H1 (cell line): ENCODE results near the gene QRICH2. TPM values are rescaled to one million over a fixed set of nuclear protein-coding genes. Genes with fewer than 3 reads are reported as not detected.

Source experiments
- CTCF ChIA-PET: fragments of 300-600 bp; sonication (Branson Sonifier 250); formaldehyde crosslinking; loops from one replicate; lab custom pipeline; 2021; ENCODE audit not compliant: partially characterized antibody; lab: Charles Lee
- POLR2A ChIA-PET: fragments of 300-600 bp; sonication (Branson Sonifier 250); formaldehyde crosslinking; loops from one replicate; lab custom pipeline; 2021; ENCODE audit warnings: inconsistent platforms; ENCODE audit not compliant: partially characterized antibody; lab: Charles Lee
- DNase-seq, 2 experiments: peaks; one replicate each; pipeline versions ENCODE4 v3.0.0 to v3.0.0-alpha.2; 2010 to 2022; ENCODE audit warnings: low spot score in 2 of 2, low read depth in 1 of 2, mixed read lengths in 1 of 2
- FAIRE-seq: peaks from 2 replicates; lab custom pipeline; 2011; peaks lifted over from hg19 to GRCh38; lab: Jason Lieb, UNC
- H2AFZ ChIP-seq: 2 replicates; pipeline ENCODE4 v1.8.1; 2012; ENCODE audit warnings: low read length, inconsistent platforms
- H2AK5ac ChIP-seq: 2 replicates; pipeline ENCODE4 v1.6.1; 2013; ENCODE audit warnings: low read depth, low read length
- H2BK120ac ChIP-seq: replicated peaks from 2 replicates; pipeline ENCODE3; 2013; ENCODE audit warnings: low read depth, low read length, inconsistent platforms
- H2BK12ac ChIP-seq: 2 replicates; pipeline ENCODE4 v1.6.1; 2013; ENCODE audit warnings: low read depth, low read length
- H2BK15ac ChIP-seq: 2 replicates; pipeline ENCODE4 v1.6.1; 2013; ENCODE audit warnings: low read length
- H2BK20ac ChIP-seq: 2 replicates; pipeline ENCODE4 v1.6.1; 2013; ENCODE audit warnings: low read length
- H2BK5ac ChIP-seq: 2 replicates; pipeline ENCODE4 v1.6.1; 2013; ENCODE audit warnings: low read depth, low read length
- H3K14ac ChIP-seq: 2 replicates; pipeline ENCODE4 v1.6.1; 2013; ENCODE audit warnings: inconsistent platforms; ENCODE audit not compliant: insufficient read length
- H3K18ac ChIP-seq: 2 replicates; pipeline ENCODE4 v1.6.1; 2013; ENCODE audit warnings: low read length; ENCODE audit errors: extremely low read depth
- H3K23ac ChIP-seq: 2 replicates; pipeline ENCODE4 v1.6.1; 2013; ENCODE audit warnings: inconsistent platforms; ENCODE audit not compliant: insufficient read length
- H3K23me2 ChIP-seq: 2 replicates; pipeline ENCODE4 v1.6.1; 2013; ENCODE audit warnings: low read depth, low read length
- H3K27ac ChIP-seq: 2 replicates; pipeline ENCODE4 v1.6.1; 2011; ENCODE audit warnings: low read depth, low read length, inconsistent platforms
- H3K27me3 ChIP-seq, 4 experiments: replicated peaks in 1 of 4; 1 replicate in 1 of 4; 2 replicates in 3 of 4; pipeline versions ENCODE4 v1.6.1 to v1.8.1; 2011 to 2013; ENCODE audit warnings: low read length in 3 of 4, mild to moderate bottlenecking in 3 of 4, inconsistent platforms in 2 of 4, mixed read lengths in 2 of 4, moderate library complexity in 1 of 4; ENCODE audit not compliant: control insufficient read depth in 3 of 4, insufficient read depth in 3 of 4; ENCODE audit errors: extremely low read depth in 1 of 4
- H3K36me3 ChIP-seq, 4 experiments: 2 replicates each; pipeline versions ENCODE4 v1.6.1 to v1.8.1; 2011 to 2013; ENCODE audit warnings: mild to moderate bottlenecking in 4 of 4, low read length in 3 of 4, moderate library complexity in 2 of 4, control low read depth in 1 of 4, inconsistent platforms in 1 of 4; ENCODE audit not compliant: insufficient read depth in 4 of 4, control insufficient read depth in 2 of 4
- H3K4ac ChIP-seq: replicated peaks from 2 replicates; pipeline ENCODE3; 2013; ENCODE audit warnings: low read length, low read depth, mixed read lengths, inconsistent platforms; ENCODE audit not compliant: insufficient read length
- H3K4me1 ChIP-seq, 4 experiments: replicated peaks in 1 of 4; 1 replicate in 1 of 4; 2 replicates in 3 of 4; pipeline versions ENCODE4 v1.6.1 to v1.8.1; 2011 to 2013; ENCODE audit warnings: low read length in 3 of 4, inconsistent platforms in 2 of 4, mixed read lengths in 1 of 4; ENCODE audit not compliant: insufficient read depth in 4 of 4, control insufficient read depth in 3 of 4
- H3K4me2 ChIP-seq, 2 experiments: 2 replicates each; pipeline versions ENCODE4 v1.6.1 to v1.8.1; 2011 to 2013; ENCODE audit warnings: low read depth in 2 of 2, low read length in 2 of 2, control low read depth in 1 of 2, inconsistent platforms in 1 of 2, mild to moderate bottlenecking in 1 of 2; ENCODE audit not compliant: insufficient read depth in 1 of 2
- H3K4me3 ChIP-seq, 4 experiments: fragments of 200-600, 300-600 bp in 1 of 4; sonication (generic), shearing (Covaris generic), sonication (Bioruptor Twin) in 1 of 4; 2 replicates each; pipeline versions ENCODE4 v1.5.1 to v1.8.1; 2011 to 2016; ENCODE audit warnings: low read length in 4 of 4, low read depth in 3 of 4, control low read depth in 2 of 4, inconsistent platforms in 2 of 4, mild to moderate bottlenecking in 2 of 4, mixed read lengths in 1 of 4, moderate library complexity in 1 of 4; ENCODE audit not compliant: insufficient read depth in 2 of 4; ENCODE audit errors: extremely low read depth in 1 of 4
- H3K56ac ChIP-seq: replicated peaks from 2 replicates; pipeline ENCODE3; 2013; ENCODE audit warnings: low read depth, mild to moderate bottlenecking, mixed read lengths, low read length, inconsistent platforms; ENCODE audit not compliant: insufficient read length
- H3K79me1 ChIP-seq: 2 replicates; pipeline ENCODE4 v1.6.1; 2013; ENCODE audit warnings: low read depth, low read length, control low read depth
- H3K79me2 ChIP-seq, 2 experiments: 2 replicates each; pipeline versions ENCODE4 v1.6.1 to v1.8.1; 2012 to 2013; ENCODE audit warnings: low read length in 2 of 2, mild to moderate bottlenecking in 2 of 2, inconsistent platforms in 1 of 2; ENCODE audit not compliant: insufficient read depth in 2 of 2, control insufficient read depth in 1 of 2
- H3K9ac ChIP-seq, 4 experiments: replicated peaks in 1 of 4; 1 replicate in 1 of 4; 2 replicates in 3 of 4; pipeline versions ENCODE4 v1.6.1 to v1.8.1; 2011 to 2013; ENCODE audit warnings: low read depth in 3 of 4, low read length in 3 of 4, control low read depth in 2 of 4, mild to moderate bottlenecking in 2 of 4, moderate library complexity in 2 of 4, inconsistent platforms in 1 of 4; ENCODE audit errors: extremely low read depth in 1 of 4
- H3K9me3 ChIP-seq, 2 experiments: 2 replicates each; pipeline versions ENCODE4 v1.6.1 to v1.8.1; 2012 to 2013; ENCODE audit warnings: mild to moderate bottlenecking in 2 of 2, moderate library complexity in 2 of 2, control low read depth in 1 of 2, inconsistent platforms in 1 of 2, low read depth in 1 of 2, low read length in 1 of 2, mixed read lengths in 1 of 2; ENCODE audit not compliant: insufficient read depth in 2 of 2
- H4K20me1 ChIP-seq, 2 experiments: replicated peaks in 1 of 2; 2 replicates each; pipeline versions ENCODE3 to v1.8.1; 2011 to 2013; ENCODE audit warnings: inconsistent platforms in 2 of 2, low read length in 2 of 2, mild to moderate bottlenecking in 1 of 2; ENCODE audit not compliant: insufficient read depth in 2 of 2, control insufficient read depth in 1 of 2
- H4K5ac ChIP-seq: 2 replicates; pipeline ENCODE4 v1.6.1; 2013; ENCODE audit warnings: low read length, low read depth, mixed read lengths, inconsistent platforms; ENCODE audit not compliant: insufficient read length
- H4K8ac ChIP-seq: 2 replicates; pipeline ENCODE4 v1.8.0; 2013; ENCODE audit warnings: mild to moderate bottlenecking, moderate library complexity, low read length, inconsistent platforms; ENCODE audit not compliant: insufficient read depth; ENCODE audit errors: extremely low read depth
- H4K91ac ChIP-seq: replicated peaks from 2 replicates; pipeline ENCODE3; 2013; ENCODE audit warnings: low read length, mixed read lengths, inconsistent platforms; ENCODE audit not compliant: insufficient read length
- ASH2L ChIP-seq: fragments of 200-600, 300-600 bp; sonication (generic); IDR thresholded peaks from one replicate; pipeline ENCODE4 v1.7.1; 2017; ENCODE audit warnings: low read length
- BRCA1 ChIP-seq: IDR thresholded peaks from 2 replicates; pipeline ENCODE4 v1.6.1; 2012; ENCODE audit warnings: low read depth, low read length, improper control_type of control experiment
- CBX5 ChIP-seq: fragments of 300-800, 300-1000 bp; sonication (generic); IDR thresholded peaks from 2 replicates; pipeline ENCODE4 v1.7.1; 2016; ENCODE audit warnings: antibody characterized with exemption, low read length, low read depth
- EZH2 ChIP-seq: fragments of 200-600 bp; sonication (generic); IDR thresholded peaks from 2 replicates; pipeline ENCODE4 v1.7.1; 2012; ENCODE audit warnings: low read depth, mild to moderate bottlenecking, moderate library complexity, low read length, inconsistent platforms; ENCODE audit not compliant: severe bottlenecking
- JUND ChIP-seq: IDR thresholded peaks from 2 replicates; pipeline ENCODE4 v1.6.1; 2011; ENCODE audit warnings: mild to moderate bottlenecking, improper control_type of control experiment, low read length
- KDM4A ChIP-seq: IDR thresholded peaks from one replicate; pipeline ENCODE4 v1.7.1; 2012; ENCODE audit warnings: low read depth, mild to moderate bottlenecking, moderate library complexity, low read length, inconsistent platforms; ENCODE audit not compliant: severe bottlenecking
- PHF8 ChIP-seq: fragments of 200-600 bp; sonication (generic); conservative IDR thresholded peaks from 2 replicates; pipeline ENCODE4 v1.7.1; 2012; ENCODE audit warnings: low read depth, mild to moderate bottlenecking, inconsistent platforms, low read length, moderate library complexity
- POLR2A ChIP-seq, 2 experiments: IDR thresholded peaks; 1 replicate in 1 of 2; 2 replicates in 1 of 2; pipeline ENCODE4 v1.6.1; 2011; ENCODE audit warnings: low read depth in 2 of 2, low read length in 2 of 2, mild to moderate bottlenecking in 2 of 2; ENCODE audit errors: control extremely low read depth in 1 of 2
- POLR2AphosphoS5 ChIP-seq: IDR thresholded peaks from 2 replicates; pipeline ENCODE4 v1.6.1; 2011; ENCODE audit warnings: low read depth, low read length
- RFX5 ChIP-seq: IDR thresholded peaks from 2 replicates; pipeline ENCODE4 v1.6.1; 2011; ENCODE audit warnings: low read depth, low read length, improper control_type of control experiment, borderline replicate concordance
- RXRA ChIP-seq: IDR thresholded peaks from 2 replicates; pipeline ENCODE4 v1.6.1; 2011; ENCODE audit warnings: low read depth, mild to moderate bottlenecking, low read length, moderate library complexity; ENCODE audit not compliant: insufficient read depth
- YY1 ChIP-seq: IDR thresholded peaks from 2 replicates; pipeline ENCODE4 v1.6.1; 2011; ENCODE audit warnings: low read depth, mild to moderate bottlenecking, low read length
- WGBS, 2 experiments: shearing (Covaris generic) in 1 of 2; methylation state at CpG; one replicate each; pipeline versions ENCODE4 v1.1.6 to v1.1.7; 2013 to 2015; ENCODE audit warnings: low lambda C conversion rate in 2 of 2, mixed read lengths in 2 of 2, inconsistent platforms in 1 of 2, low coverage in 1 of 2, missing lambda C conversion rate in 1 of 2; ENCODE audit not compliant: insufficient replicate concordance in 2 of 2, insufficient coverage in 1 of 2, insufficient read length in 1 of 2; ENCODE audit errors: extremely low coverage in 1 of 2, missing lambda C conversion rate in 1 of 2; 5-methylcytosine and 5-hydroxymethylcytosine counted together
- polyA plus RNA-seq, 7 experiments: library from polyadenylated mRNA; depleted of rRNA in 3 of 7; stranded (reverse) in 5 of 7; unstranded in 2 of 7; fragments of >200 nt in 5 of 7; fragments of 200-250 nt in 2 of 7; gene quantifications; 1 replicate in 5 of 7; 2 replicates in 1 of 7; 4 replicates in 1 of 7; pipeline versions ENCODE4 v1.2.1 to v1.2.3, GENCODE V29; 2011 to 2013; ENCODE audit warnings: missing spikeins in 2 of 7, mixed read lengths in 2 of 7
- total RNA-seq: library from RNA; stranded (reverse); fragmentation: NEBNext Ultra II Directional; extraction: Animal tissue kit (Norgen Biotek cat#: 25700); gene quantifications from 2 replicates; pipeline ENCODE4 v1.2.1, GENCODE V29; 2021

The QRICH2 gene
- total and polyA plus RNA-seq, 2 of the 8 experiments (the other 6 are each of a cell fraction or from before 2014, with no cell fraction given) = 2.8 to 3.8 TPM

DNA sequence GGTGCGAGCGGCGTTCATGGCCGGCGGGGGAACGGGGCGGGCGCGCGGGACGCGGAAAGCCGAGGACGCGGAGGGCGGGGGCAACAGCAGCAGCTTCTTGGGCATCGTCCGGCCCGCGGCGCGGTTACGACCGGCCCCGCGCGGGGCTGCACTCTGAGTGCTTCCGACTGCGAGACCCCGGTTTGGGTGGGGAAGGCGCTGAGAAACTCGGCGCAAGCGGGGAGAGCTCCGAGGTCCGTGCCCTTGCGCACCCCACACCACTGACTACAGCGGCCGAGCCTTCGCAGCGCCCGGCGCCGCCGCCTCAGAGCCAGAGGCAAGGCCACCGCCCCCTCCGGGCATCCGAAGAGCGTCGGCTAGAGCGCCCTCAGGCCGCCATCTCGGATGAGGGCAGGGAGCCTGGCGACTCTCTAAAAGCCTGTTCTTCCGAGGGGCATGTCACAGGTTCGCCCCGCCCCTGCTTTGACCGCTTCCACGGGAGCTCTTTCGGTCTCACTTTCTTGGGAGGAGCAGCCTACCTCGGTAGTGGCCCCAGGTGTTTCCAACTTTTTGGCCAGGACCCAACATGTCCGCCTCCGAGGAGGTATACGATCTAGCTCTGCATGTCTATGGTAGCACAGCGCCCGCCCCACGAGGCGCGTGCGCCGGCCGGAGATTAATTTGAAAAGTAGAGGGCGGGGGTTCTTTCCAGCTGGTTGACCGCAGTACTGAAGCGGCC, 45.7 kb upstream of the QRICH2 start, which contains the start of gene PRPSAP1:
PRPSAP1 (minus strand) TSS at position 318 of the 718 bp plus-strand sequence; CDS start at position 105, 213 bp downstream.
- Histone ChIP-seq H2BK20ac (peak within 1 kb of the TSS; percentile 95; the same call in 1 of the 2 replicates), H3K23ac (no peak within 1 kb of the TSS), H3K4ac (peak within 1 kb of the TSS; percentile 91), H3K9ac (peak within 1 kb of the TSS; percentile 59 to 97 (median 90)), H3K36me3 (no peaks in the 10 kb centered on the region), H4K20me1 (peaks cover 0 to 4% of the 10 kb centered on the region in 2 experiments), H3K4me1 (peaks cover 0 to 6% (median 0%) of the 10 kb centered on the region in 4 experiments; a peak in 3 of 7 replicates), H2AFZ (peak within 1 kb of the TSS; percentile 100), H3K79me1 (peaks cover 4% of the 10 kb centered on the region; the same call in 1 of the 2 replicates), H4K5ac (peak within 1 kb of the TSS; percentile 99), H3K4me3 (peak within 1 kb of the TSS; percentile 67 to 87 (median 72)), H2BK15ac (peak within 1 kb of the TSS; percentile 92; the same call in 1 of the 2 replicates), H2BK5ac (peak within 1 kb of the TSS; percentile 100), H3K14ac (peak within 1 kb of the TSS; percentile 67), H3K23me2 (peaks cover 9% of the 10 kb centered on the region; the same call in 1 of the 2 replicates), H3K27ac (peak within 1 kb of the TSS; percentile 100), H3K18ac (peak within 1 kb of the TSS; percentile 100), H4K8ac (peak within 1 kb of the TSS; percentile 99), H2AK5ac (0 out of 2 replicates have a peak within 1 kb of the TSS, but pooled peaks have one; percentile 68), H3K27me3 (no peaks in the 10 kb centered on the region), H2BK120ac (peak within 1 kb of the TSS; percentile 99), H3K4me2 (peak within 1 kb of the TSS; percentile 94 to 100), H4K91ac (peak within 1 kb of the TSS; percentile 100), H3K56ac (peak within 1 kb of the TSS; percentile 93), H3K9me3 (no peaks in the 10 kb centered on the region), H3K79me2 (peaks cover 0 to 10% of the 10 kb centered on the region in 2 experiments; a peak in 1 of 4 replicates), H2BK12ac (peak within 1 kb of the TSS; percentile 71; the same call in 1 of the 2 replicates)
- ChIA-PET CTCF (interaction anchor here (0.6 to 29.3 kb wide), 11 partner anchors 8 to 328 kb away, joined by 3 to 635 read pairs (median 4); partner anchors contain the start of gene SPHK1), POLR2A (interaction anchor here (0.6 to 2.3 kb wide), 11 partner anchors 9 to 375 kb away, joined by 3 to 15 read pairs (median 5); partner anchors contain the start of genes ACOX1, SPHK1 and TEN1)
- DNase-seq (peak; percentile 68 to 91), FAIRE-seq (no peak)
- 1% methylated on average over 52 of the region's 75 CpGs; no CpG with 5 or more reads in 1 of the 2 experiments for WGBS, 2 experiments
- TF ChIP-seq ASH2L (peak; percentile 69), PHF8 (peak; percentile 82), KDM4A (peak; percentile 79), POLR2A (IDR thresholded peaks at IDR 0.05; ENCODE audit: control extremely low read depth in 1 of 2, low read depth in 2 of 2, low read length in 2 of 2) (peak; percentile 53 to 87), POLR2AphosphoS5 (peak; percentile 69), EZH2 (no peak), RFX5 (no peak), JUND (no peak), YY1 (peak; percentile 99), BRCA1 (no peak), CBX5 (no peak), RXRA (no peak)
